HEK293 (cell line): Measurements from ENCODE around the gene FAM168A.

ENCODE experiments used
- CTCF ChIP-seq: fragments of 450-650 bp; formaldehyde crosslinking; IDR thresholded peaks from 2 replicates; pipeline ENCODE4 v1.5.1; 2016; ENCODE audit warnings: missing biosample characterization, missing genetic modification characterization
- ZBTB20 ChIP-seq: fragments of 450-650 bp; formaldehyde crosslinking; IDR thresholded peaks from 2 replicates; pipeline ENCODE4 v1.5.1; 2016; ENCODE audit warnings: missing biosample characterization, missing genetic modification characterization
- ZBTB8A ChIP-seq: fragments of 450-650 bp; formaldehyde crosslinking; IDR thresholded peaks from 2 replicates; pipeline ENCODE4 v1.5.1; 2016; ENCODE audit warnings: missing biosample characterization, missing genetic modification characterization
- ZNF211 ChIP-seq: fragments of 450-650 bp; formaldehyde crosslinking; IDR thresholded peaks from 2 replicates; pipeline ENCODE4 v1.5.1; 2016; ENCODE audit warnings: low read depth, missing biosample characterization, missing genetic modification characterization
- ZNF660 ChIP-seq: fragments of 450-650 bp; IDR thresholded peaks from 2 replicates; pipeline ENCODE4 v1.5.1; 2018; ENCODE audit warnings: missing biosample characterization, mild to moderate bottlenecking, missing genetic modification characterization
- ZNF768 ChIP-seq: fragments of 450-650 bp; formaldehyde crosslinking; IDR thresholded peaks from 2 replicates; pipeline ENCODE4 v1.5.1; 2018; ENCODE audit warnings: missing biosample characterization, mild to moderate bottlenecking, missing genetic modification characterization
- ZNF791 ChIP-seq: fragments of 450-650 bp; formaldehyde crosslinking; IDR thresholded peaks from 2 replicates; pipeline ENCODE4 v1.5.1; 2016; ENCODE audit warnings: missing biosample characterization, missing genetic modification characterization
- ZNF792 ChIP-seq: fragments of 450-650 bp; formaldehyde crosslinking; IDR thresholded peaks from 2 replicates; pipeline ENCODE4 v1.5.1; 2016; ENCODE audit warnings: missing biosample characterization, missing genetic modification characterization

DNA sequence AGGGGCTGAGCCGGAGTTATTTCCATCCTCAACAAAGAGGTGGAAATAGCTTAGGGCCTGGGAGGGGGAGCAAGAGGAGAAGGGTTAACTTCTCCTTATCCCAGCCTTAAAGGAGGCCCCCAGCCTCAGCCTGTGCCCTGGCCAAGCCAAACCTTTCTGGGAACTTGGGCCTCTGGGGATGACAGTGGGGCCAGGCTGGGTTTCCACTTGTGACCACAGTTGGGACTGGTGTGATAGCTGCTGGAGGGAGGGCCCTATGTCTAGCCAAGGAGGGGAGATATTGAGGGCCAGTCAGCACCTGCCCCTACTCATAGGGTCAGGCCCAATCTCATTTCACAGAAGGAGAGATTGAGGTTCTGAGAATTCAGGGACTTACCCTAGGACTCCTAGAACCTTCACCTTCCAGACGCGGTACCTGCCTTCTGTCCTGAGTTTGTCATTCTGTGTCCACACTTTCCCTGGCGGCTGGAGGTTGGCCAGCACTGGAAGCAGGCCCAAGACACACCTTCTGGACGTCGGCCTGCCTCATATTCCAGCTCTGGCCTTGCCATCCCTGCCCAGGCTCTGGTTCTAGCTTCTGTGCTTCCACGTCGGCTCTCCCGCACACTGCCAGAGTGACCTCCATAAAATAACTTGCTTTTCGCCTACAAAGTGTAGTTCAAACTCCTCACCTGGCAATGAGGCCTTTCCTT, 218.6 kb downstream of the FAM168A start:
- TF ChIP-seq CTCF (tag by site-specific recombination) = no peak
- no peak for TF ChIP-seq ZNF791
- TF ChIP-seq ZNF792 (tag by site-specific recombination) = no peak
- TF ChIP-seq ZNF211 (tag by site-specific recombination) = no peak
- TF ChIP-seq ZBTB20 (tag by site-specific recombination) = no peak
- no peak for TF ChIP-seq ZNF660
- TF ChIP-seq ZBTB8A (tag by site-specific recombination) = no peak
- TF ChIP-seq ZNF768 (tag by site-specific recombination) = no peak
